GM20000 (cell line): Measurements from ENCODE around the gene ELMO1.

Source experiments
- DNase-seq: peaks from one replicate; pipeline ENCODE4 v3.0.0; 2012; ENCODE audit warnings: low spot score
- TF ChIP-seq, protein P1 (sequence below): IDR thresholded peaks from 2 replicates; pipeline ENCODE4 v1.5.1; 2012; ENCODE audit warnings: mild to moderate bottlenecking, control low read depth; ENCODE audit errors: extremely low read depth, missing control alignments

Gene ELMO1

DNA sequence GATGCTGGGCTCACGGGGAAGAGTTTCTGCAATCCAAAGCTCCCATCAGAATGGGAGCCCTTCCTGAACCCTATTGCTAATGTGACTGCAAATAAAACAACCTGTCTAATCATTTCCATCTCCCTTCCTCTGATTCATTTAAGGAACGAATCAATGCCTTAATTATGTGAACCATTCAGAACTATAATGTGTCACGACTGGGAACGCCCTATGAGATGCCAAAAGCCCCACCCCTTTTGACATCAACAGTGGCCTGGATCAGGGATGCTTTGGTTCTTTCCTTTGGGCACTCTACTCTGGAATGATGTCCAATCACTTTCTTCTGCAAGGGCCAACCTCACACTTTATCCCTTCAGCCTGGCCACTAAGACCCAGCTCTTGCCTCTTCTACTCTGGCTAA is 528.9 kb downstream of the ELMO1 start:
- TF ChIP-seq, protein P1, sequence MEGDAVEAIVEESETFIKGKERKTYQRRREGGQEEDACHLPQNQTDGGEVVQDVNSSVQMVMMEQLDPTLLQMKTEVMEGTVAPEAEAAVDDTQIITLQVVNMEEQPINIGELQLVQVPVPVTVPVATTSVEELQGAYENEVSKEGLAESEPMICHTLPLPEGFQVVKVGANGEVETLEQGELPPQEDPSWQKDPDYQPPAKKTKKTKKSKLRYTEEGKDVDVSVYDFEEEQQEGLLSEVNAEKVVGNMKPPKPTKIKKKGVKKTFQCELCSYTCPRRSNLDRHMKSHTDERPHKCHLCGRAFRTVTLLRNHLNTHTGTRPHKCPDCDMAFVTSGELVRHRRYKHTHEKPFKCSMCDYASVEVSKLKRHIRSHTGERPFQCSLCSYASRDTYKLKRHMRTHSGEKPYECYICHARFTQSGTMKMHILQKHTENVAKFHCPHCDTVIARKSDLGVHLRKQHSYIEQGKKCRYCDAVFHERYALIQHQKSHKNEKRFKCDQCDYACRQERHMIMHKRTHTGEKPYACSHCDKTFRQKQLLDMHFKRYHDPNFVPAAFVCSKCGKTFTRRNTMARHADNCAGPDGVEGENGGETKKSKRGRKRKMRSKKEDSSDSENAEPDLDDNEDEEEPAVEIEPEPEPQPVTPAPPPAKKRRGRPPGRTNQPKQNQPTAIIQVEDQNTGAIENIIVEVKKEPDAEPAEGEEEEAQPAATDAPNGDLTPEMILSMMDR, result no peak
- DNase-seq, result no peak

DNA sequence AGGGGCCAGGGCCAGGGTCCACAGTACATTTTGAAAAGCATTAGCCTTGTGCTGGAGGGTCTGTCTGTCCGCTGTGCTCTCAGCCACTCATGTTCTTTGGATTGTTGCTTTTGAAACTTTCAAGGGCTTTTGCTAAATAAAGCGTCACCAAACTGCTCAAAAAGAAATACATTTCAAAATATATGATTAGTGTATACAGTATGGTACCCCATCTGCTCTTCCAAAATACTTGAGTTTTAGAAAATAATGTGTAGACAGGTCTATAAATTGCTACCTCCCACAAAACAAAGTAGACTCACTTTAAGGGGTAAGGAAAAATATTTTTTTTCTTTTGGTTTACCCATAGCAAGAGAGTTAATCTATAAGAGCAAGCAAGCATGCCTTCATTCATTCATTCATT is 530.1 kb downstream of the ELMO1 start:
- DNase-seq, result no peak
- TF ChIP-seq, protein P1, result no peak

DNA sequence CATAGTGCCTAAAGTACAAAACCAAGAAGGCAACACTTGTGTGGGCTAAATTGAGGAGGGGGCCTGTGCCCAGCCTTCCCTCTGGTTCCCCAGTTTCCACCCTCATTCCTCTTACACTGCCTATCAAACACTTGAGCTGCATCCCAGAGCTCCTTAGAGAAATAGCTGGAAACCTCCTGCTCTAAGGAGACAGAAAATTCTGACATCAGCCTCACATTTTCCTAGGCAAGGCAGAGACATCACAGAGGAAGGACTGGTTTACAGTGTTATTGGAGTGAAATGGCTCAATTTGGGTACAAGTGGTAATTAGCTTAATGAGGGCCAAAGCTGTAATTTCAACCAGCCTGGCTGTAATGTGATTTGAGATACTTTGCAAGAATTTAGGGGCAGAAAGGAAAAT is 532.0 kb downstream of the ELMO1 start:
- DNase-seq, result no peak
- TF ChIP-seq, protein P1, result no peak

DNA sequence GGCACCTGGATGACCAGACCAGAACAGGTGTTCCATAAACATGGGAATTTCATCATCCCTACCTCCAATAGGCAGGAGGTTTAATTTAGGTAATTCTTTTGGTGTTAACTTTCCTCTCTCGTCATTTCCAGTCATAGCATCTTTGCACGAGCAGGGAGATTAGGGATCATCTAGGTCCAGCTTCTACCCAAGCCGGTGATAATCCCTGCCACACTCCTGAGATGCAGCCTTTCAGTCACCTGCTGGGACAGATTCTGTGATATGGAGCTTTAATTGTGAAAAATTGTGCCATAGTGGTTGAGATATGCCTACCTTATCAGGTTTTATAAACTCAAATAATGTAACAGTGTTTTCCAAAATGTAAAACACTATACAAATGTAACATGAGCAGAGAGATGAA is 532.5 kb downstream of the ELMO1 start:
- no peak for DNase-seq
- TF ChIP-seq, protein P1, result no peak

DNA sequence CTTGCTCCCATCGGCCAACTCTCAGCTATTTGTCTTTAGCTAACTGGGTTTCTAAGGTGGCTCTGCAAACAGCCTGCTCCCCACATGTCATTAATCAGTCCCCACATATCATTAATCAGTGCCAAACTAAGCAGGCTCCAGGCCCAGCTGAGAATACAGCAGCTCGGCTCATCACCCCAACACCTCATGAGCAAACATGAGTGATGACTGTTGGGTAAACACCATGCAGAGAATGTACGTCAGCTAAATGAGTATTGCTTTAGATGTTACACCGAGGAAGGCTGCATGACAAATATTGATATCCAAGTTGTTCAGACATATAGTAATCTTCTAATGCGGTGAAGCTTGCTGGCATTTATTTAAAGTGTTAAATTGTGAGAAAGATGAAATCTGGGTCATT is 536.9 kb downstream of the ELMO1 start:
- TF ChIP-seq, protein P1, result no peak
- no peak for DNase-seq

DNA sequence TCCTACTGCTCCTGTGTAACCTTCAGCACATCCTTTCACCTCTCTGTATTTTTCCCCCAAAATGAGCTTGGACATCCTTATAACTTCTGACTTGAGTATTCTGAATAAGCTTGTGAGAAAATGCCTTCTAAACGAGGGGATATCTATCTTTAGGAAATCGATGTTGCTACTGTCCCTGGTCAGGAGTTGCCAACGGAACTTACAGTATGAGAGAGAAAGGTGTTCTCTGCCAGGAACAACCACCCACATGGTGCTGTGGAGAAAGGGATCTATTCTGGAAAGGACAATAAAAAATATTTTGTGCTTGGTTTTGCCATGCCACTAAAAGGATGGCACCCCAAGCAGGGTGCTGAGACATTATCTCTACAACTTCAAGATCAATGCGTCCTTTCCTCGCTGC is 537.8 kb downstream of the ELMO1 start:
- TF ChIP-seq, protein P1, result no peak
- no peak for DNase-seq

DNA sequence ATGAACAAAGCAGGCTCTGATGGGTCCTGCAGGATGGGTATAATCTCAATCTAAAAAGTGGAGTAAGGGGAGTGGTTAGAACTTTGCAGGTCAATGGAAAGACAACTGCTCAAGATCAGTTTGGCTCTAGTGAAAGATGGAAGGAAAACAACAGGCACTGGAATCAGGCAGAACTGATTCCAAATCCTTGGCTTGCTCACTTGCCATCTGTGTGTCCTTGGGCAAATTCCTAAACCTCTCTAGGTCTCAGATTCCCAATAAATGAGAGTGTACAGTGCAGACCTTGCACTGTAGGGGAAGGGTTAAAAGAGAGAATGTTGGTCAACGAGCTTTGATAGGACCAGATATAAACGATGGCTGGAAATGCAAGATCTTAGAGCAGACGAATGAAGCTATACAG is 538.3 kb downstream of the ELMO1 start:
- DNase-seq, result no peak
- TF ChIP-seq, protein P1, result no peak
